Measurements from ENCODE around the gene NECAB2.

Gene NECAB2

DNA sequence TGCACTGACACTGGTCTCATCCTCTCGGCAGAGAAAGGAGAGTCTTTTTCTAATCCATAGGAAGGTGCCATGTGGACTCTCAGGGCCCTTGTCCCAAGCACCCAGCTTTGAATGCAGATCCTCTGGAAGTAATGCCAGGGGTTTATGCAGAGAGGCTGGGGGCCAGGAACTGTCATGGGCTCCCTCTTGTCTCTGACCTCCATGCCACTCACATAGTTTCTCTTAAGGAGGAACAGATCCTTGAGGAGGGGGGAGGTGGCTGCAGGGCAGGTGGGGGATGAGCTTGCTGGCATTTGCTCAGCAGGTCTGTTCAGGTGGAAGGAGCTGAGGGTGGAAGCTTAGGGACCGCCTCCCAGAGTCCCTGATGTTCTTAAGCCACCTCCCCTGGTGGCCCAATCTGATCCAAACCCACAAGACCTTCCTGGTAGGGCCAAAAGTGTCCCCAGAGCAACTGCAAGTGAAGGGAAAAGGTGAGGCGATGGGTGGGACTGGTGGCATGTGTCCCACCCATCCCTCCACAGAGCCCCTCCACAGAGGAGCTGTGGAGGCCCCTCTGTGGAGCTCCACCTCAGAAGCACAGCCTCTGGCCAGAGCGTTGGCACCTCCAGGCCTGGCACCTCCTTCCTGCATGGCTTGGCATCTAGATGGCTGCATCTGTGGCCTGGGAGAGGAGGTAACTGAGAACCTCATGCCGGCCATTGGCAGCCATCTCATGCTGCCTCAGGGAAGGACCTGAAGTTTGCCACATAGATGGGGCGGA lies 9.2 kb downstream of the NECAB2 start:
- no peak overlapping the region for H2AFZ ChIP-seq
- H3K27ac ChIP-seq, result no peak overlapping the region
- H3K4me3 ChIP-seq (ENCODE audit: low read depth, low read length), result no peak overlapping the region
- TF ChIP-seq, protein P1, sequence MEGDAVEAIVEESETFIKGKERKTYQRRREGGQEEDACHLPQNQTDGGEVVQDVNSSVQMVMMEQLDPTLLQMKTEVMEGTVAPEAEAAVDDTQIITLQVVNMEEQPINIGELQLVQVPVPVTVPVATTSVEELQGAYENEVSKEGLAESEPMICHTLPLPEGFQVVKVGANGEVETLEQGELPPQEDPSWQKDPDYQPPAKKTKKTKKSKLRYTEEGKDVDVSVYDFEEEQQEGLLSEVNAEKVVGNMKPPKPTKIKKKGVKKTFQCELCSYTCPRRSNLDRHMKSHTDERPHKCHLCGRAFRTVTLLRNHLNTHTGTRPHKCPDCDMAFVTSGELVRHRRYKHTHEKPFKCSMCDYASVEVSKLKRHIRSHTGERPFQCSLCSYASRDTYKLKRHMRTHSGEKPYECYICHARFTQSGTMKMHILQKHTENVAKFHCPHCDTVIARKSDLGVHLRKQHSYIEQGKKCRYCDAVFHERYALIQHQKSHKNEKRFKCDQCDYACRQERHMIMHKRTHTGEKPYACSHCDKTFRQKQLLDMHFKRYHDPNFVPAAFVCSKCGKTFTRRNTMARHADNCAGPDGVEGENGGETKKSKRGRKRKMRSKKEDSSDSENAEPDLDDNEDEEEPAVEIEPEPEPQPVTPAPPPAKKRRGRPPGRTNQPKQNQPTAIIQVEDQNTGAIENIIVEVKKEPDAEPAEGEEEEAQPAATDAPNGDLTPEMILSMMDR (IDR thresholded peaks at IDR 0.05), result no peak
- H3K4me2 ChIP-seq (ENCODE audit: low read length), result no peak overlapping the region
- H3K4me1 ChIP-seq, result no peaks in the 10 kb centered on the region
- no peaks in the 10 kb centered on the region for H3K9me3 ChIP-seq (ENCODE audit: control insufficient read depth, low read length)
- no peaks in the 10 kb centered on the region for H3K36me3 ChIP-seq (ENCODE audit: control insufficient read depth, insufficient read depth, low read length)
- no peaks in the 10 kb centered on the region for H3K79me2 ChIP-seq
- no peak overlapping the region for H3K9ac ChIP-seq
- no peaks in the 10 kb centered on the region for H3K27me3 ChIP-seq (ENCODE audit: control insufficient read depth, insufficient read depth, low read length)

DNA sequence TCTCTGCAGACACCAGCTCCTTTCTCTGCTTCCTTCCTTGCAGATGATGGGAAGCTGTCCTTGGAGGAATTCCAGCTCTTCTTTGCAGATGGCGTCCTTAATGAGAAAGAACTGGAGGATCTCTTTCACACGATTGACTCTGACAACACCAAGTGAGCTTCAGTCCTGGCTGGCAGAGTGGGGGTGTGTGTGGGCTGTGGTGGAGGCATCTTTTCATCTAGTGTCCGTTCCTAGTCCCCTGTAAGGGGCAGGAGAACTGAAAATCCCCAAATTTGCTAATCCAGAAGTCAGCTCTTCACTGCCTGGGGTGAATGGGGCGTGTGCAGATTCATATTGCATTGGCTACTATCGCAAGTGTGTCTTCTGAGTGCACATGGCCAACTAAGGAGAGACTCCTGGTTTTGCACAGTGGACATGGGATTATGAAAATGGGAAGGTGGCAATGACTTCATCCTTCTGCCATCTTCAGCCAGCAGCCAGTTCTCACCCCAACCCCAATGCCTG lies 10.4 kb downstream of the NECAB2 start:
- Histone ChIP-seq H3K9ac (no peak overlapping the region), H3K27ac (no peak overlapping the region), H2AFZ (no peak overlapping the region), H3K4me3 (ENCODE audit: low read depth, low read length) (no peak overlapping the region), H3K4me2 (ENCODE audit: low read length) (no peak overlapping the region), H3K79me2 (no peaks in the 10 kb centered on the region), H3K9me3 (ENCODE audit: control insufficient read depth, low read length) (no peaks in the 10 kb centered on the region), H3K4me1 (no peaks in the 10 kb centered on the region), H3K27me3 (ENCODE audit: control insufficient read depth, insufficient read depth, low read length) (no peaks in the 10 kb centered on the region), H3K36me3 (ENCODE audit: control insufficient read depth, insufficient read depth, low read length) (no peaks in the 10 kb centered on the region)
- TF ChIP-seq, protein P1 (IDR thresholded peaks at IDR 0.05), result no peak

DNA sequence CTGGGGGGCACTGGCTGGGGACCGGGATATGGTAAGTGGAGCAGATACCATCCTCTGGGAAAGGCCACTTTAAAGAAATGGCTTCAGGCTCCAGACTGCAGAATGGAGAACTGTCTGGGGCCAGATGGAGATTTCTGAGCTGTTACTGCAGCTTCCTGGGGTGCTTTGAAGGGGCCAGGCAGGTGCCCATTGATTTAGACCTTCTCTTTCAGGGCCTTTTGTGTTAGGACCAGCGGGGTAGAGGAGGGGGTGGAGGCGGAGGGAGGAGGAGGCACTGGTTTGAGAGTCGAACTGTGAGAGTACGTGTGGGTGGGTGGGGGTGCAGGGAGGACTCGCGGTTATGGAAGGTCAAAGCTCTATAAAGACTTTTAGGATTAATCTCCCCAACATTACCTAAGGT lies 11.4 kb downstream of the NECAB2 start:
- no peaks in the 10 kb centered on the region for H3K36me3 ChIP-seq (ENCODE audit: control insufficient read depth, insufficient read depth, low read length)
- no peak overlapping the region for H3K4me2 ChIP-seq (ENCODE audit: low read length)
- H2AFZ ChIP-seq, result no peak overlapping the region
- H3K9me3 ChIP-seq (ENCODE audit: control insufficient read depth, low read length), result no peaks in the 10 kb centered on the region
- no peaks in the 10 kb centered on the region for H3K27me3 ChIP-seq (ENCODE audit: control insufficient read depth, insufficient read depth, low read length)
- no peak overlapping the region for H3K27ac ChIP-seq
- H3K79me2 ChIP-seq, result no peaks in the 10 kb centered on the region
- no peaks in the 10 kb centered on the region for H3K4me1 ChIP-seq
- H3K4me3 ChIP-seq (ENCODE audit: low read depth, low read length), result no peak overlapping the region
- H3K9ac ChIP-seq, result no peak overlapping the region
- TF ChIP-seq, protein P1 (IDR thresholded peaks at IDR 0.05), result no peak

DNA sequence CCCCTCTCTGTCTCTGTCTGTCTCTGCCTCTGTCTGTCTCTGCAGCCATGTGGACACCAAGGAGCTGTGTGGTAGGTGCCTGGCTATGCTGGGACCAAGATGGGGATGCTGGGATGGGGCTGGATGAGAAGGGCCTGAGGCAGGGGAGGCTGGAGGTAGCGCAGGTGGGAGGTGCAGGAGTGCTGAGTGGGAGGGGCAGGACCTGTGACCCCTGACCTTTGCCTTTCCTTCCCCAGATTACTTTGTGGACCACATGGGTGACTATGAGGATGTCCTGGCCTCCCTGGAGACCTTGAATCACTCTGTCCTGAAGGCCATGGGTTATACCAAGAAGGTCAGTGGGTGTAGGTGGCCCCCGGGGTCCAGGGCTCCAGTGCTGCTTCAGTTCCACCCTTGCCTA lies 12.8 kb downstream of the NECAB2 start:
- Histone ChIP-seq H3K4me1 (no peaks in the 10 kb centered on the region), H3K36me3 (ENCODE audit: control insufficient read depth, insufficient read depth, low read length) (no peaks in the 10 kb centered on the region), H3K9ac (no peak overlapping the region), H3K4me3 (ENCODE audit: low read depth, low read length) (no peak overlapping the region), H2AFZ (no peak overlapping the region), H3K9me3 (ENCODE audit: control insufficient read depth, low read length) (no peaks in the 10 kb centered on the region), H3K27me3 (ENCODE audit: control insufficient read depth, insufficient read depth, low read length) (no peaks in the 10 kb centered on the region), H3K79me2 (no peaks in the 10 kb centered on the region), H3K27ac (no peak overlapping the region), H3K4me2 (ENCODE audit: low read length) (no peak overlapping the region)
- TF ChIP-seq, protein P1 (IDR thresholded peaks at IDR 0.05), result no peak

DNA sequence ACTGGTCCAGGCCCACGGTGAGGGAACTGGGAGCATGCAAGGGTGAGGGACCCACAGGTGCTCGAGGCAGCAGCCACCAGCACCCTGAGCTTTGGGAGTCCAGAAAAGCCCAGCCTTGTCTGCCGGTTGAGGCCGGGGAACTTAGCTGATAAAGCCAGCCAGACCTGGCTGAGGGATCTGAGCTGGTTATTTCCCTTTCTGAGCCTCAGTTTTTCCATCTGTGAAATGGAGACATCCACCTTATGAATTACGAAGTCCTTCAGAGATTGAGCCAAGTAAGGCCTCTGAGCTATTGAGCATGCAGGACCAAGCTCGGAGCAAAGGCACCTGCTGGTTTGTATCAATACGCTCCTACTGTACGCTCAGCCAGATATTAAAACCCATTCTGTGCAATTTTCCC lies 13.8 kb downstream of the NECAB2 start:
- Histone ChIP-seq H3K79me2 (no peaks in the 10 kb centered on the region), H2AFZ (no peak overlapping the region), H3K9me3 (ENCODE audit: control insufficient read depth, low read length) (no peaks in the 10 kb centered on the region), H3K27me3 (ENCODE audit: control insufficient read depth, insufficient read depth, low read length) (no peaks in the 10 kb centered on the region), H3K4me2 (ENCODE audit: low read length) (no peak overlapping the region), H3K9ac (no peak overlapping the region), H3K4me3 (ENCODE audit: low read depth, low read length) (no peak overlapping the region), H3K27ac (no peak overlapping the region), H3K36me3 (ENCODE audit: control insufficient read depth, insufficient read depth, low read length) (no peaks in the 10 kb centered on the region), H3K4me1 (no peaks in the 10 kb centered on the region)
- TF ChIP-seq, protein P1 (IDR thresholded peaks at IDR 0.05), result no peak

All from parathyroid adenoma (tissue), 2 donors.